Colonic mucosa (tissue), 4 donors: ENCODE measurements around the gene TAF10. TPM values are rescaled to one million over a fixed set of nuclear protein-coding genes. Genes with fewer than 3 reads are reported as not detected.
A peak's percentile ranks its signal among the peaks of the same experiment; 100 is the strongest.

ENCODE experiments used
- DNase-seq: peaks from one replicate; pipeline ENCODE4 v3.0.0-alpha.2; 2020
- H3K27ac ChIP-seq: fragments of 200-600 bp; one replicate; pipeline ENCODE4 v1.8.0; 2021
- H3K27me3 ChIP-seq: fragments of 200-600 bp; one replicate; pipeline ENCODE4 v1.8.0; 2021
- H3K36me3 ChIP-seq: fragments of 200-600 bp; one replicate; pipeline ENCODE4 v1.8.0; 2021
- H3K4me1 ChIP-seq: fragments of 200-600 bp; one replicate; pipeline ENCODE4 v1.8.0; 2021; ENCODE audit warnings: mild to moderate bottlenecking
- H3K4me3 ChIP-seq: fragments of 200-600 bp; one replicate; pipeline ENCODE4 v1.8.0; 2021
- H3K9ac ChIP-seq, 2 donors: one replicate each; pipeline ENCODE4 v1.7.0; 2013; ENCODE audit warnings: control low read depth in 2 of 2, low read depth in 2 of 2, low read length in 2 of 2
- H3K9me3 ChIP-seq: fragments of 200-600 bp; one replicate; pipeline ENCODE4 v1.8.0; 2021
- CTCF ChIP-seq: fragments of 200-600 bp; IDR thresholded peaks from one replicate; pipeline ENCODE4 v1.8.0; 2022; ENCODE audit warnings: antibody characterized with exemption, mild to moderate bottlenecking
- intact Hi-C: fragments of 100-400 bp; cut with DNase I; formaldehyde crosslinking; loops from one replicate; pipeline ENCODE4 v1.14.1; 2022
- total RNA-seq, 2 donors: library from RNA; stranded (reverse); fragmentation: NEBNext Ultra II Directional in 1 of 2; extraction: Animal tissue kit (Norgen Biotek cat#: 25700) in 1 of 2; gene quantifications; one replicate each; pipeline ENCODE4 v1.2.1, GENCODE V29; 2021
- donor health status: healthy.
- donor health status: DM: no; HTN: no; CAD: no.
- donor health status: DM: no; HTN: no; CAD: no.

Gene TAF10
- total RNA-seq, 2 donors from 2014 or later: 123 to 142 TPM

- no peak for TF ChIP-seq CTCF
- Histone ChIP-seq H3K27ac (no peak overlapping the region), H3K9me3 (no peaks in the 10 kb centered on the region), H3K27me3 (no peaks in the 10 kb centered on the region), H3K9ac (no peak overlapping the region), H3K36me3 (no peaks in the 10 kb centered on the region), H3K4me1 (no peaks in the 10 kb centered on the region), H3K4me3 (no peak overlapping the region)
- intact Hi-C loops: no loop called here
- DNase-seq: no peak
Observed at GRCh38 chr11:6623391-6624363, 11.7 kb upstream of the TAF10 start.

- H3K27ac ChIP-seq: no peak overlapping the region
- no peaks in the 10 kb centered on the region for H3K27me3 ChIP-seq
- H3K4me1 ChIP-seq: peaks cover 4% of the 10 kb centered on the region
- no peak for DNase-seq
- H3K9me3 ChIP-seq: no peaks in the 10 kb centered on the region
- intact Hi-C loops: no loop called here
- no peaks in the 10 kb centered on the region for H3K36me3 ChIP-seq
- TF ChIP-seq CTCF: no peak
- no peak overlapping the region for H3K9ac ChIP-seq
- no peak overlapping the region for H3K4me3 ChIP-seq
Observed at GRCh38 chr11:6622261-6623171, 10.5 kb upstream of the TAF10 start.

- TF ChIP-seq CTCF: no peak
- Histone ChIP-seq H3K36me3 (no peaks in the 10 kb centered on the region), H3K4me3 (no peak overlapping the region), H3K27ac (no peak overlapping the region), H3K9me3 (no peaks in the 10 kb centered on the region), H3K27me3 (no peaks in the 10 kb centered on the region), H3K4me1 (peaks cover 7% of the 10 kb centered on the region), H3K9ac (no peak overlapping the region)
- intact Hi-C loops: no loop called here
- DNase-seq: no peak
Observed at GRCh38 chr11:6621711-6622211, 9.7 kb upstream of the TAF10 start.

GRCh38 chr11:6620636-6621035, 8.6 kb upstream of the TAF10 start:
- H3K9ac ChIP-seq: no peak overlapping the region
- no peaks in the 10 kb centered on the region for H3K9me3 ChIP-seq
- H3K4me3 ChIP-seq: no peak overlapping the region
- H3K4me1 ChIP-seq: peaks cover 7% of the 10 kb centered on the region
- TF ChIP-seq CTCF: no peak
- intact Hi-C loops: no loop called here
- DNase-seq: no peak
- no peaks in the 10 kb centered on the region for H3K27me3 ChIP-seq
- no peaks in the 10 kb centered on the region for H3K36me3 ChIP-seq
- H3K27ac ChIP-seq: no peak overlapping the region

GRCh38 chr11:6619004-6619745, 7.2 kb upstream of the TAF10 start, which contains the start of gene TPP1:
Gene TPP1, minus strand, starts transcription at chr11:6619422. Its CDS starts 22 bp downstream, at chr11:6619400.
- H3K9ac ChIP-seq: peak within 1 kb of the TSS; percentile 83 to 100
- peak; percentile 98 for DNase-seq
- H3K4me1 ChIP-seq: peaks cover 7% of the 10 kb centered on the region
- intact Hi-C loops: no loop called here
- no peak for TF ChIP-seq CTCF
- peak within 1 kb of the TSS; percentile 75 for H3K27ac ChIP-seq
- H3K4me3 ChIP-seq: peak within 1 kb of the TSS; percentile 66
- H3K9me3 ChIP-seq: no peaks in the 10 kb centered on the region
- no peaks in the 10 kb centered on the region for H3K36me3 ChIP-seq
- H3K27me3 ChIP-seq: no peaks in the 10 kb centered on the region
